ENCODE results near the gene REEP1.

DNA sequence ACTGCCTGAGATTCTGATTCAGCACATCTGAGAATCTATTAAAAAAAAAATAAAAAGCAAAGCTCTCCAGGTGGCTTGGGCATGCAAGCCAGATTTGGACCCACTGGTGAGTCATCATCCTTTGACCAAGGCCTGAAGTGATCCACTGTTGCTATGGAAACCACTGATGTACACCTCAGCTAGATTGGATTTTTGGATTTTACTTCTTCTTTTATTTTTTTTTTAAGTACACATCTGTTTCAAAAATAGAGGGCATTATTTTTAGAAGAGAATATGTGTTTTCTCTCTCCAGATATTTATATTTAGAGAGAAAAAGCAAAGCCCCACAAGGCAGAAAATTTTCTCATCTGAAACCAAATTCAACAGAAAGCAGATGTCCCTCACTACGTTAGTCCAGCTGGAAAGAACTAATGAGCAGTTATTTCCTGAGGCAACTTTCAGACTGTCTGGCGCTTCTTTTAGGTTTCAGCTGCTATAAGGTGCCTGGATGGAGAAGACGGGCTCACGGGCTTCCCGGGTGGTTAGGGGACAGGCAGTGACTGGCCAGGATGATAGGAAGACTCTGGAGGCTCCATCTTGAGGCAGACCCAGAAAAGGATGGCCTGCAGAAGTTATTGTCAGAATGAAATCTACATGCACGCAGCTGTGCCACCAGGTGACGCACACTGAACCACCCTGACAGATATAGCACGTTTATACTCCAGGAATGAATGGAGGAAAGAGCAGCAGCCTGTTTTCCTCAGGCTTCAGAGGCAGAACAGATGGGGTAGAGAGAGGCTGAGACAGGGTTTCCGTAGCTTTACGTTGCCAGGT is 87.6 kb downstream of the REEP1 start:
- TF ChIP-seq, protein P1, sequence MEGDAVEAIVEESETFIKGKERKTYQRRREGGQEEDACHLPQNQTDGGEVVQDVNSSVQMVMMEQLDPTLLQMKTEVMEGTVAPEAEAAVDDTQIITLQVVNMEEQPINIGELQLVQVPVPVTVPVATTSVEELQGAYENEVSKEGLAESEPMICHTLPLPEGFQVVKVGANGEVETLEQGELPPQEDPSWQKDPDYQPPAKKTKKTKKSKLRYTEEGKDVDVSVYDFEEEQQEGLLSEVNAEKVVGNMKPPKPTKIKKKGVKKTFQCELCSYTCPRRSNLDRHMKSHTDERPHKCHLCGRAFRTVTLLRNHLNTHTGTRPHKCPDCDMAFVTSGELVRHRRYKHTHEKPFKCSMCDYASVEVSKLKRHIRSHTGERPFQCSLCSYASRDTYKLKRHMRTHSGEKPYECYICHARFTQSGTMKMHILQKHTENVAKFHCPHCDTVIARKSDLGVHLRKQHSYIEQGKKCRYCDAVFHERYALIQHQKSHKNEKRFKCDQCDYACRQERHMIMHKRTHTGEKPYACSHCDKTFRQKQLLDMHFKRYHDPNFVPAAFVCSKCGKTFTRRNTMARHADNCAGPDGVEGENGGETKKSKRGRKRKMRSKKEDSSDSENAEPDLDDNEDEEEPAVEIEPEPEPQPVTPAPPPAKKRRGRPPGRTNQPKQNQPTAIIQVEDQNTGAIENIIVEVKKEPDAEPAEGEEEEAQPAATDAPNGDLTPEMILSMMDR (IDR thresholded peaks at IDR 0.05), result peak in 2 of 3 experiments; percentile 29 to 39
- TF ChIP-seq EP300 (IDR thresholded peaks at IDR 0.05), result no peak

Data from esophagus muscularis mucosa (tissue), 3 donors.